GDM1 (cell line): ENCODE data around the gene GJA5.
"Not testable (repeated sequence)": the region's sequence is repeated elsewhere in the genome, so short reads cannot be mapped to it uniquely, and the experiment has no call there.

ENCODE experiments used
- DNase-seq: peaks from one replicate; lab custom pipeline; 2025; lab: John Stamatoyannopoulos, UW

GJA5 gene

GRCh38 chr1:147762233-147763024, 2.0 kb upstream of the GJA5 start:
- no peak for DNase-seq

GRCh38 chr1:147758379-147759100, 1.9 kb downstream of the GJA5 start:
- DNase-seq: no peak

GRCh38 chr1:147757015-147757990, 3.1 kb downstream of the GJA5 start:
- no peak for DNase-seq

- DNase-seq: no peak
These were observed 4.1 kb downstream of the GJA5 start for GRCh38 chr1:147756341-147756740.

GRCh38 chr1:147754661-147755060, 5.7 kb downstream of the GJA5 start:
- DNase-seq: no peak

GRCh38 chr1:147753081-147753480, 7.3 kb downstream of the GJA5 start:
- DNase-seq: no peak

GRCh38 chr1:147752511-147752910, 7.9 kb downstream of the GJA5 start:
- no peak for DNase-seq

- no peak for DNase-seq
These were observed 9.1 kb downstream of the GJA5 start for GRCh38 chr1:147751346-147751745.

- no peak for DNase-seq
These were observed 9.7 kb downstream of the GJA5 start for GRCh38 chr1:147750618-147751217.

- DNase-seq: no peak
These were observed 10.6 kb downstream of the GJA5 start for GRCh38 chr1:147749792-147750191.

GRCh38 chr1:147748676-147749350, 11.6 kb downstream of the GJA5 start:
- DNase-seq: no peak

- no peak for DNase-seq
These were observed 12.4 kb downstream of the GJA5 start for GRCh38 chr1:147747966-147748365.

GRCh38 chr1:147745271-147745670, 15.1 kb downstream of the GJA5 start:
- no peak for DNase-seq

- DNase-seq: no peak
These were observed 19.3 kb downstream of the GJA5 start for GRCh38 chr1:147741065-147741464.

GRCh38 chr1:147740391-147740790, 20.0 kb downstream of the GJA5 start:
- no peak for DNase-seq

- no peak for DNase-seq
These were observed 21.5 kb downstream of the GJA5 start for GRCh38 chr1:147738739-147739476.

- DNase-seq: no peak
These were observed 22.3 kb downstream of the GJA5 start for GRCh38 chr1:147738129-147738528.

- DNase-seq: no peak
These were observed 23.5 kb downstream of the GJA5 start for GRCh38 chr1:147736883-147737282.

- DNase-seq: no peak
These were observed 25.0 kb downstream of the GJA5 start for GRCh38 chr1:147735423-147735822.

GRCh38 chr1:147734291-147734841, 26.0 kb downstream of the GJA5 start:
- DNase-seq: not testable (repeated sequence)
